Measurements from ENCODE around the gene DDX51. TPM values are rescaled to one million over a fixed set of nuclear protein-coding genes. Genes with fewer than 3 reads are reported as not detected.
A peak's percentile ranks its signal among the peaks of the same experiment; 100 is the strongest.

The DDX51 gene
- total and polyA plus RNA-seq, 2 of the 13 experiments (the other 11 are each of a cell fraction or from before 2014, with no cell fraction given): 10.1 TPM

DNA sequence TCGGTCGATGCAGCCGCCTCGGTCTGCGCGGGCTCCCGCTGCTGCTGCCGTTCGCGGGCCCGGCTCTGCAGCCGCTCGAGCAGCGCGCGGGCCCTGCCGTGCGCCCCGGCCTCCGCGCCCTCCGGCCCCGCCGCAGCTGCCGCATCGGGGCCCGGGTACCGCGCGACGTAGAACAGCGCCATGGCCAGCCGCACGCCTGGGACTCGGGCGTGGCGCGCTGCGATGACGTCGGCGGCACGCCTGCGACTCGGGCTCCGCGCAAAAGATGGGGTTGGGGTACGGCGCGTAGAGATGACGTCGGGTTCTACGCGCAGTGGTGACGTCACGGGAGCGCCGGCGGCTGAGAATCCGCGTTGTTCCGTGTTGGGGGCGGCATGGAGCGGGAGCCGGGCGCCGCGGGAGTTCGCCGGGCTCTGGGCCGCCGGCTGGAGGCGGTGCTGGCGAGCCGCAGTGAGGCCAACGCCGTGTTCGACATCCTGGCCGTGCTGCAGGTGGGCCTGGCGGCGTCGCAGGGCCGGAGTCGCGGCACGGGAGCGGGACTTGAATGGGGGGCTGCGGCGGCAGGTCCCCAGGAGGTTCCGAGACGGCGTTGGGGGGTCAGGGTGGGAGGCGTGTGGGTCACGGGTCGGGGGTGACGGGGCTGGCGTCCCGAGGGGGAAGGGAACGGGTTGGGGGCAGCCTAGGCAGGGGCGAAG, at the start of gene DDX51, which contains the start of gene NOC4L (continued):
- TF ChIP-seq NR0B2 (CRISPR knock-in tag; IDR thresholded peaks at IDR 0.05): peak; percentile 97; the same call in 1 of the 2 replicates
- TF ChIP-seq, protein P1, sequence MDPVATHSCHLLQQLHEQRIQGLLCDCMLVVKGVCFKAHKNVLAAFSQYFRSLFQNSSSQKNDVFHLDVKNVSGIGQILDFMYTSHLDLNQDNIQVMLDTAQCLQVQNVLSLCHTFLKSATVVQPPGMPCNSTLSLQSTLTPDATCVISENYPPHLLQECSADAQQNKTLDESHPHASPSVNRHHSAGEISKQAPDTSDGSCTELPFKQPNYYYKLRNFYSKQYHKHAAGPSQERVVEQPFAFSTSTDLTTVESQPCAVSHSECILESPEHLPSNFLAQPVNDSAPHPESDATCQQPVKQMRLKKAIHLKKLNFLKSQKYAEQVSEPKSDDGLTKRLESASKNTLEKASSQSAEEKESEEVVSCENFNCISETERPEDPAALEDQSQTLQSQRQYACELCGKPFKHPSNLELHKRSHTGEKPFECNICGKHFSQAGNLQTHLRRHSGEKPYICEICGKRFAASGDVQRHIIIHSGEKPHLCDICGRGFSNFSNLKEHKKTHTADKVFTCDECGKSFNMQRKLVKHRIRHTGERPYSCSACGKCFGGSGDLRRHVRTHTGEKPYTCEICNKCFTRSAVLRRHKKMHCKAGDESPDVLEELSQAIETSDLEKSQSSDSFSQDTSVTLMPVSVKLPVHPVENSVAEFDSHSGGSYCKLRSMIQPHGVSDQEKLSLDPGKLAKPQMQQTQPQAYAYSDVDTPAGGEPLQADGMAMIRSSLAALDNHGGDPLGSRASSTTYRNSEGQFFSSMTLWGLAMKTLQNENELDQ (CRISPR knock-in tag; IDR thresholded peaks at IDR 0.05; ENCODE audit: borderline replicate concordance): peak; percentile 72; the same call in 1 of the 2 replicates
- TF ChIP-seq ZSCAN9 (CRISPR knock-in tag; IDR thresholded peaks at IDR 0.05; ENCODE audit: borderline replicate concordance): peak; percentile 68; the same call in 1 of the 2 replicates
- TF ChIP-seq REST (IDR thresholded peaks at IDR 0.05; ENCODE audit: borderline replicate concordance in 1 of 2, low read depth in 1 of 2, low read length in 2 of 2): no peak
- peak; percentile 63 for TF ChIP-seq SOX5 (CRISPR knock-in tag; IDR thresholded peaks at IDR 0.05; ENCODE audit: borderline replicate concordance)
- no peak for TF ChIP-seq FLYWCH1 (CRISPR knock-in tag; IDR thresholded peaks at IDR 0.05)
- TF ChIP-seq, protein P2, sequence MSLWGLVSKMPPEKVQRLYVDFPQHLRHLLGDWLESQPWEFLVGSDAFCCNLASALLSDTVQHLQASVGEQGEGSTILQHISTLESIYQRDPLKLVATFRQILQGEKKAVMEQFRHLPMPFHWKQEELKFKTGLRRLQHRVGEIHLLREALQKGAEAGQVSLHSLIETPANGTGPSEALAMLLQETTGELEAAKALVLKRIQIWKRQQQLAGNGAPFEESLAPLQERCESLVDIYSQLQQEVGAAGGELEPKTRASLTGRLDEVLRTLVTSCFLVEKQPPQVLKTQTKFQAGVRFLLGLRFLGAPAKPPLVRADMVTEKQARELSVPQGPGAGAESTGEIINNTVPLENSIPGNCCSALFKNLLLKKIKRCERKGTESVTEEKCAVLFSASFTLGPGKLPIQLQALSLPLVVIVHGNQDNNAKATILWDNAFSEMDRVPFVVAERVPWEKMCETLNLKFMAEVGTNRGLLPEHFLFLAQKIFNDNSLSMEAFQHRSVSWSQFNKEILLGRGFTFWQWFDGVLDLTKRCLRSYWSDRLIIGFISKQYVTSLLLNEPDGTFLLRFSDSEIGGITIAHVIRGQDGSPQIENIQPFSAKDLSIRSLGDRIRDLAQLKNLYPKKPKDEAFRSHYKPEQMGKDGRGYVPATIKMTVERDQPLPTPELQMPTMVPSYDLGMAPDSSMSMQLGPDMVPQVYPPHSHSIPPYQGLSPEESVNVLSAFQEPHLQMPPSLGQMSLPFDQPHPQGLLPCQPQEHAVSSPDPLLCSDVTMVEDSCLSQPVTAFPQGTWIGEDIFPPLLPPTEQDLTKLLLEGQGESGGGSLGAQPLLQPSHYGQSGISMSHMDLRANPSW (CRISPR knock-in tag; IDR thresholded peaks at IDR 0.05; ENCODE audit: borderline replicate concordance): no peak
- TF ChIP-seq ZNF580 (CRISPR knock-in tag; IDR thresholded peaks at IDR 0.05; ENCODE audit: borderline replicate concordance, low read depth): peak; percentile 96; the same call in 1 of the 2 replicates
- TF ChIP-seq ZC3H13 (CRISPR knock-in tag; IDR thresholded peaks at IDR 0.05): peak; percentile 79; the same call in 1 of the 2 replicates
- TF ChIP-seq, protein P3, sequence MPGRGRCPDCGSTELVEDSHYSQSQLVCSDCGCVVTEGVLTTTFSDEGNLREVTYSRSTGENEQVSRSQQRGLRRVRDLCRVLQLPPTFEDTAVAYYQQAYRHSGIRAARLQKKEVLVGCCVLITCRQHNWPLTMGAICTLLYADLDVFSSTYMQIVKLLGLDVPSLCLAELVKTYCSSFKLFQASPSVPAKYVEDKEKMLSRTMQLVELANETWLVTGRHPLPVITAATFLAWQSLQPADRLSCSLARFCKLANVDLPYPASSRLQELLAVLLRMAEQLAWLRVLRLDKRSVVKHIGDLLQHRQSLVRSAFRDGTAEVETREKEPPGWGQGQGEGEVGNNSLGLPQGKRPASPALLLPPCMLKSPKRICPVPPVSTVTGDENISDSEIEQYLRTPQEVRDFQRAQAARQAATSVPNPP (CRISPR knock-in tag; IDR thresholded peaks at IDR 0.05): no peak
- TF ChIP-seq YEATS2 (CRISPR knock-in tag; IDR thresholded peaks at IDR 0.05; ENCODE audit: borderline replicate concordance): peak; percentile 96
- TF ChIP-seq ZNF367 (CRISPR knock-in tag; IDR thresholded peaks at IDR 0.05; ENCODE audit: borderline replicate concordance): no peak
- TF ChIP-seq SETDB1 (CRISPR knock-in tag; IDR thresholded peaks at IDR 0.05; ENCODE audit: borderline replicate concordance): no peak
- peak; percentile 50; the same call in 1 of the 2 replicates for TF ChIP-seq ZSCAN25 (CRISPR knock-in tag; IDR thresholded peaks at IDR 0.05)
- TF ChIP-seq NFE2L1 (CRISPR knock-in tag; IDR thresholded peaks at IDR 0.05; ENCODE audit: borderline replicate concordance): no peak
